Effector memory CD8-positive, alpha-beta T cell (primary cell): ENCODE results near the gene PCDH19.
"Not testable (repeated sequence)": the region's sequence is repeated elsewhere in the genome, so short reads cannot be mapped to it uniquely, and the experiment has no call there.

Experiments
- ATAC-seq: fragments of 150-1000 bp; cut with Tn5 transposase; replicated peaks from 2 replicates; pipeline ENCODE4 v1.10.0; 2021; ENCODE audit warnings: mild to moderate bottlenecking, moderate library complexity
- DNase-seq, 3 experiments: peaks; one replicate each; pipeline ENCODE4 v3.0.0; 2021
- H3K27ac Mint-ChIP-seq, 2 donors: one replicate each; pipeline ENCODE4 v1.8.0; 2022; ENCODE audit warnings: mild to moderate bottlenecking in 2 of 2, mixed read lengths in 2 of 2, moderate library complexity in 2 of 2
- H3K27me3 Mint-ChIP-seq, 2 donors: one replicate each; pipeline ENCODE4 v1.8.0; 2022; ENCODE audit warnings: mixed read lengths in 2 of 2
- H3K36me3 Mint-ChIP-seq: one replicate; pipeline ENCODE4 v1.8.0; 2022; ENCODE audit warnings: mild to moderate bottlenecking, moderate library complexity, mixed read lengths; ENCODE audit not compliant: insufficient read depth
- H3K4me1 Mint-ChIP-seq, 2 donors: one replicate each; pipeline ENCODE4 v1.8.0; 2022; ENCODE audit warnings: low read depth in 2 of 2, mixed read lengths in 2 of 2
- H3K4me3 Mint-ChIP-seq, 2 donors: one replicate each; pipeline ENCODE4 v1.8.0; 2022; ENCODE audit warnings: mild to moderate bottlenecking in 2 of 2, mixed read lengths in 2 of 2, moderate library complexity in 2 of 2
- H3K9me3 Mint-ChIP-seq, 2 donors: one replicate each; pipeline ENCODE4 v1.8.0; 2022; ENCODE audit warnings: mixed read lengths in 2 of 2
- total RNA-seq, 9 experiments: gene quantifications; one replicate each; lab custom pipeline; 2026; lab: John Stamatoyannopoulos, UW

Gene PCDH19
- total RNA-seq, result 0 to 0.42 (median 0) reads per million in 9 experiments

GRCh38 chrX:100409610-100410590 lies at the start of gene PCDH19:
TSS of gene PCDH19 (minus strand) at chrX:100410273. CDS start at chrX:100408597, 1,676 bp downstream.
- no peak within 1 kb of the TSS for H3K27ac Mint-ChIP-seq
- DNase-seq, result no peak
- no peak for ATAC-seq
- H3K27me3 Mint-ChIP-seq, result peaks cover 35 to 71% of the 10 kb centered on the region in 2 donors
- peaks cover 0 to 8% of the 10 kb centered on the region in 2 donors for H3K4me1 Mint-ChIP-seq
- H3K9me3 Mint-ChIP-seq, result no peaks in the 10 kb centered on the region
- H3K4me3 Mint-ChIP-seq, result peak within 1 kb of the TSS; percentile 46 to 64
- no peaks in the 10 kb centered on the region for H3K36me3 Mint-ChIP-seq

- no peaks in the 10 kb centered on the region for H3K4me1 Mint-ChIP-seq
- peaks cover 4 to 9% of the 10 kb centered on the region in 2 donors for H3K27me3 Mint-ChIP-seq
- no peak for DNase-seq
- no peak overlapping the region for H3K4me3 Mint-ChIP-seq
- no peak for ATAC-seq
- H3K9me3 Mint-ChIP-seq, result no peaks in the 10 kb centered on the region
- H3K36me3 Mint-ChIP-seq, result no peaks in the 10 kb centered on the region
- no peak overlapping the region for H3K27ac Mint-ChIP-seq
Measured at GRCh38 chrX:100449696-100450608, 39.9 kb upstream of the PCDH19 start.

GRCh38 chrX:100447655-100448397 lies 37.8 kb upstream of the PCDH19 start:
- Mint-ChIP-seq H3K4me3 (no peak overlapping the region), H3K27me3 (peaks cover 0 to 9% of the 10 kb centered on the region in 2 donors), H3K27ac (no peak overlapping the region), H3K4me1 (no peaks in the 10 kb centered on the region), H3K36me3 (no peaks in the 10 kb centered on the region), H3K9me3 (no peaks in the 10 kb centered on the region)
- no peak for ATAC-seq
- peak in 1 of 3 experiments; percentile 1 for DNase-seq

- DNase-seq (no peak), ATAC-seq (no peak)
- Mint-ChIP-seq H3K36me3 (no peaks in the 10 kb centered on the region), H3K27me3 (no peaks in the 10 kb centered on the region), H3K4me1 (no peaks in the 10 kb centered on the region), H3K9me3 (no peaks in the 10 kb centered on the region), H3K4me3 (no peak overlapping the region), H3K27ac (no peak overlapping the region)
Measured at GRCh38 chrX:100445593-100445992, 35.5 kb upstream of the PCDH19 start.

GRCh38 chrX:100441321-100441720 lies 31.2 kb upstream of the PCDH19 start:
- H3K27me3 Mint-ChIP-seq, DNase-seq, H3K36me3 Mint-ChIP-seq, H3K9me3 Mint-ChIP-seq, ATAC-seq, H3K4me3 Mint-ChIP-seq, H3K27ac Mint-ChIP-seq, H3K4me1 Mint-ChIP-seq: not testable (repeated sequence)

GRCh38 chrX:100440006-100440405 lies 29.9 kb upstream of the PCDH19 start:
- Mint-ChIP-seq H3K4me3 (no peak overlapping the region), H3K4me1 (no peaks in the 10 kb centered on the region), H3K9me3 (no peaks in the 10 kb centered on the region), H3K36me3 (no peaks in the 10 kb centered on the region), H3K27ac (no peak overlapping the region), H3K27me3 (no peaks in the 10 kb centered on the region)
- ATAC-seq (no peak), DNase-seq (no peak)

GRCh38 chrX:100435726-100436125 lies 25.7 kb upstream of the PCDH19 start:
- Mint-ChIP-seq H3K27ac (no peak overlapping the region), H3K36me3 (no peaks in the 10 kb centered on the region), H3K4me3 (no peak overlapping the region), H3K27me3 (no peaks in the 10 kb centered on the region), H3K9me3 (no peaks in the 10 kb centered on the region), H3K4me1 (no peaks in the 10 kb centered on the region)
- no peak for DNase-seq
- ATAC-seq, result no peak

- Mint-ChIP-seq H3K4me1 (no peaks in the 10 kb centered on the region), H3K27ac (no peak overlapping the region), H3K4me3 (no peak overlapping the region), H3K36me3 (no peaks in the 10 kb centered on the region), H3K9me3 (no peaks in the 10 kb centered on the region), H3K27me3 (no peaks in the 10 kb centered on the region)
- no peak for DNase-seq
- no peak for ATAC-seq
Measured at GRCh38 chrX:100424012-100424411, 13.9 kb upstream of the PCDH19 start.

- no peak overlapping the region for H3K27ac Mint-ChIP-seq
- no peak for DNase-seq
- H3K4me3 Mint-ChIP-seq, result no peak overlapping the region
- H3K36me3 Mint-ChIP-seq, result no peaks in the 10 kb centered on the region
- no peak for ATAC-seq
- peaks cover 12 to 30% of the 10 kb centered on the region in 2 donors for H3K27me3 Mint-ChIP-seq
- H3K9me3 Mint-ChIP-seq, result no peaks in the 10 kb centered on the region
- no peaks in the 10 kb centered on the region for H3K4me1 Mint-ChIP-seq
Measured at GRCh38 chrX:100418556-100418955, 8.5 kb upstream of the PCDH19 start.

GRCh38 chrX:100417681-100418080 lies 7.6 kb upstream of the PCDH19 start:
- no peaks in the 10 kb centered on the region for H3K36me3 Mint-ChIP-seq
- no peaks in the 10 kb centered on the region for H3K9me3 Mint-ChIP-seq
- DNase-seq (no peak), ATAC-seq (no peak)
- peaks cover 0 to 4% of the 10 kb centered on the region in 2 donors for H3K4me1 Mint-ChIP-seq
- H3K4me3 Mint-ChIP-seq, result no peak overlapping the region
- H3K27me3 Mint-ChIP-seq, result peaks cover 18 to 38% of the 10 kb centered on the region in 2 donors
- no peak overlapping the region for H3K27ac Mint-ChIP-seq

GRCh38 chrX:100413229-100413628 lies 3.2 kb upstream of the PCDH19 start:
- H3K27ac Mint-ChIP-seq, result no peak overlapping the region
- DNase-seq, result no peak

GRCh38 chrX:100411802-100412715 lies 2.0 kb upstream of the PCDH19 start:
- no peak for ATAC-seq
- H3K27me3 Mint-ChIP-seq, result peaks cover 29 to 67% of the 10 kb centered on the region in 2 donors
- H3K36me3 Mint-ChIP-seq, result no peaks in the 10 kb centered on the region
- peaks cover 0 to 8% of the 10 kb centered on the region in 2 donors for H3K4me1 Mint-ChIP-seq
- H3K9me3 Mint-ChIP-seq, result no peaks in the 10 kb centered on the region
- no peak for DNase-seq
- H3K27ac Mint-ChIP-seq, result no peak overlapping the region
- peak overlapping the region in 1 of 2 donors; percentile 8 for H3K4me3 Mint-ChIP-seq

More at GRCh38 chrX:100413229-100413628, 3.2 kb upstream of the PCDH19 start:
- Mint-ChIP-seq H3K9me3 (no peaks in the 10 kb centered on the region), H3K4me1 (peaks cover 0 to 8% of the 10 kb centered on the region in 2 donors), H3K36me3 (no peaks in the 10 kb centered on the region), H3K4me3 (peak overlapping the region in 1 of 2 donors; percentile 9), H3K27me3 (peaks cover 29 to 61% of the 10 kb centered on the region in 2 donors)
- ATAC-seq, result no peak
